ENCODE results near the gene MTMR4. TPM values are rescaled to one million over a fixed set of nuclear protein-coding genes. Genes with fewer than 3 reads are reported as not detected.

Gene MTMR4
- total RNA-seq, 1 experiment from 2014 or later = 53.6 TPM

GRCh38 chr17:58498177-58498828 is 16.1 kb downstream of the MTMR4 start:
- no peak overlapping the region for H2AFZ ChIP-seq (ENCODE audit: low read length)
- H3K4me2 ChIP-seq (ENCODE audit: low read depth, low read length, poor library complexity, severe bottlenecking) = no peak overlapping the region
- peaks cover 19% of the 10 kb centered on the region; the same call in 1 of the 2 replicates for H3K79me2 ChIP-seq (ENCODE audit: low read length)
- no peak overlapping the region for H3K4me3 ChIP-seq (ENCODE audit: low read length)
- H4K20me1 ChIP-seq (ENCODE audit: insufficient read depth, low read depth, low read length) = no peaks in the 10 kb centered on the region
- H3K4me1 ChIP-seq (ENCODE audit: low read length) = no peaks in the 10 kb centered on the region
- H3K9ac ChIP-seq (ENCODE audit: low read length) = no peak overlapping the region
- H3K36me3 ChIP-seq (ENCODE audit: insufficient read depth, low read length) = peaks cover 40% of the 10 kb centered on the region; the same call in 1 of the 2 replicates
- no peaks in the 10 kb centered on the region for H3K9me3 ChIP-seq (ENCODE audit: low read length)
- no peak overlapping the region for H3K27ac ChIP-seq (ENCODE audit: low read length)
- no peaks in the 10 kb centered on the region for H3K9me2 ChIP-seq (replicated peaks; ENCODE audit: insufficient read depth, low read length)
- H3K27me3 ChIP-seq (ENCODE audit: low read length) = no peaks in the 10 kb centered on the region
- no peak for DNase-seq

GRCh38 chr17:58493506-58493905 is 20.9 kb downstream of the MTMR4 start:
- Histone ChIP-seq H3K4me3 (ENCODE audit: low read length) (no peak overlapping the region), H3K79me2 (ENCODE audit: low read length) (peaks cover 15% of the 10 kb centered on the region; the same call in 1 of the 2 replicates), H3K9me2 (replicated peaks; ENCODE audit: insufficient read depth, low read length) (no peaks in the 10 kb centered on the region), H3K4me2 (ENCODE audit: low read depth, low read length, poor library complexity, severe bottlenecking) (no peak overlapping the region), H4K20me1 (ENCODE audit: insufficient read depth, low read depth, low read length) (no peaks in the 10 kb centered on the region), H3K27me3 (ENCODE audit: low read length) (no peaks in the 10 kb centered on the region), H3K9ac (ENCODE audit: low read length) (no peak overlapping the region), H3K27ac (ENCODE audit: low read length) (no peak overlapping the region), H3K9me3 (ENCODE audit: low read length) (no peaks in the 10 kb centered on the region), H3K4me1 (ENCODE audit: low read length) (no peaks in the 10 kb centered on the region), H2AFZ (ENCODE audit: low read length) (no peak overlapping the region), H3K36me3 (ENCODE audit: insufficient read depth, low read length) (peaks cover 74% of the 10 kb centered on the region)
- DNase-seq = no peak

- Histone ChIP-seq H2AFZ (ENCODE audit: low read length) (no peak overlapping the region), H3K27ac (ENCODE audit: low read length) (no peak overlapping the region), H3K79me2 (ENCODE audit: low read length) (peaks cover 14% of the 10 kb centered on the region; the same call in 1 of the 2 replicates), H3K36me3 (ENCODE audit: insufficient read depth, low read length) (peaks cover 70% of the 10 kb centered on the region), H3K9ac (ENCODE audit: low read length) (no peak overlapping the region), H3K9me2 (replicated peaks; ENCODE audit: insufficient read depth, low read length) (no peaks in the 10 kb centered on the region), H3K4me3 (ENCODE audit: low read length) (no peak overlapping the region), H3K27me3 (ENCODE audit: low read length) (no peaks in the 10 kb centered on the region), H3K4me2 (ENCODE audit: low read depth, low read length, poor library complexity, severe bottlenecking) (no peak overlapping the region), H3K4me1 (ENCODE audit: low read length) (no peaks in the 10 kb centered on the region), H3K9me3 (ENCODE audit: low read length) (no peaks in the 10 kb centered on the region), H4K20me1 (ENCODE audit: insufficient read depth, low read depth, low read length) (no peaks in the 10 kb centered on the region)
- no peak for DNase-seq
Measured at GRCh38 chr17:58492238-58493121, 22.0 kb downstream of the MTMR4 start.

- Histone ChIP-seq H3K4me3 (ENCODE audit: low read length) (no peak overlapping the region), H3K9me2 (replicated peaks; ENCODE audit: insufficient read depth, low read length) (no peaks in the 10 kb centered on the region), H3K9ac (ENCODE audit: low read length) (no peak overlapping the region), H3K27ac (ENCODE audit: low read length) (no peak overlapping the region), H4K20me1 (ENCODE audit: insufficient read depth, low read depth, low read length) (no peaks in the 10 kb centered on the region), H3K4me1 (ENCODE audit: low read length) (no peaks in the 10 kb centered on the region), H3K9me3 (ENCODE audit: low read length) (no peaks in the 10 kb centered on the region), H3K27me3 (ENCODE audit: low read length) (no peaks in the 10 kb centered on the region), H2AFZ (ENCODE audit: low read length) (no peak overlapping the region), H3K36me3 (ENCODE audit: insufficient read depth, low read length) (peaks cover 61% of the 10 kb centered on the region), H3K79me2 (ENCODE audit: low read length) (peaks cover 11% of the 10 kb centered on the region; the same call in 1 of the 2 replicates), H3K4me2 (ENCODE audit: low read depth, low read length, poor library complexity, severe bottlenecking) (no peak overlapping the region)
- no peak for DNase-seq
Measured at GRCh38 chr17:58491510-58492045, 22.9 kb downstream of the MTMR4 start.

- Histone ChIP-seq H2AFZ (ENCODE audit: low read length) (no peak overlapping the region), H3K79me2 (ENCODE audit: low read length) (no peaks in the 10 kb centered on the region), H4K20me1 (ENCODE audit: insufficient read depth, low read depth, low read length) (no peaks in the 10 kb centered on the region), H3K27ac (ENCODE audit: low read length) (no peak overlapping the region), H3K4me2 (ENCODE audit: low read depth, low read length, poor library complexity, severe bottlenecking) (no peak overlapping the region), H3K9ac (ENCODE audit: low read length) (no peak overlapping the region), H3K36me3 (ENCODE audit: insufficient read depth, low read length) (peaks cover 42% of the 10 kb centered on the region), H3K4me3 (ENCODE audit: low read length) (no peak overlapping the region), H3K9me2 (replicated peaks; ENCODE audit: insufficient read depth, low read length) (no peaks in the 10 kb centered on the region), H3K9me3 (ENCODE audit: low read length) (no peaks in the 10 kb centered on the region), H3K4me1 (ENCODE audit: low read length) (no peaks in the 10 kb centered on the region), H3K27me3 (ENCODE audit: low read length) (no peaks in the 10 kb centered on the region)
- no peak for DNase-seq
Measured at GRCh38 chr17:58488428-58488890, 26.0 kb downstream of the MTMR4 start.

- H3K4me1 ChIP-seq (ENCODE audit: low read length) = no peaks in the 10 kb centered on the region
- no peak for DNase-seq
- H3K79me2 ChIP-seq (ENCODE audit: low read length) = no peaks in the 10 kb centered on the region
- no peak within 1 kb of the TSS for H3K4me3 ChIP-seq (ENCODE audit: low read length)
- peaks cover 38% of the 10 kb centered on the region for H3K36me3 ChIP-seq (ENCODE audit: insufficient read depth, low read length)
- no peak within 1 kb of the TSS for H3K9ac ChIP-seq (ENCODE audit: low read length)
- no peaks in the 10 kb centered on the region for H3K9me2 ChIP-seq (replicated peaks; ENCODE audit: insufficient read depth, low read length)
- no peaks in the 10 kb centered on the region for H3K9me3 ChIP-seq (ENCODE audit: low read length)
- H3K27me3 ChIP-seq (ENCODE audit: low read length) = no peaks in the 10 kb centered on the region
- no peak within 1 kb of the TSS for H2AFZ ChIP-seq (ENCODE audit: low read length)
- H4K20me1 ChIP-seq (ENCODE audit: insufficient read depth, low read depth, low read length) = no peaks in the 10 kb centered on the region
- H3K4me2 ChIP-seq (ENCODE audit: low read depth, low read length, poor library complexity, severe bottlenecking) = no peak within 1 kb of the TSS
- no peak within 1 kb of the TSS for H3K27ac ChIP-seq (ENCODE audit: low read length)
Measured at GRCh38 chr17:58487589-58488427, 26.6 kb downstream of the MTMR4 start, which contains the start of gene HSF5. Gene HSF5, minus strand, starts transcription at chr17:58488408. Its CDS starts 134 bp downstream, at chr17:58488274.

GRCh38 chr17:58484600-58484999 is 29.8 kb downstream of the MTMR4 start:
- H3K9me2 ChIP-seq (replicated peaks; ENCODE audit: insufficient read depth, low read length) = no peaks in the 10 kb centered on the region
- H3K4me2 ChIP-seq (ENCODE audit: low read depth, low read length, poor library complexity, severe bottlenecking) = no peak overlapping the region
- H3K4me1 ChIP-seq (ENCODE audit: low read length) = no peaks in the 10 kb centered on the region
- no peak overlapping the region for H3K9ac ChIP-seq (ENCODE audit: low read length)
- H3K9me3 ChIP-seq (ENCODE audit: low read length) = no peaks in the 10 kb centered on the region
- peaks cover 11% of the 10 kb centered on the region; the same call in 1 of the 2 replicates for H3K36me3 ChIP-seq (ENCODE audit: insufficient read depth, low read length)
- H3K27ac ChIP-seq (ENCODE audit: low read length) = no peak overlapping the region
- no peaks in the 10 kb centered on the region for H4K20me1 ChIP-seq (ENCODE audit: insufficient read depth, low read depth, low read length)
- no peaks in the 10 kb centered on the region for H3K79me2 ChIP-seq (ENCODE audit: low read length)
- DNase-seq = no peak
- H3K27me3 ChIP-seq (ENCODE audit: low read length) = no peaks in the 10 kb centered on the region
- no peak overlapping the region for H2AFZ ChIP-seq (ENCODE audit: low read length)
- H3K4me3 ChIP-seq (ENCODE audit: low read length) = no peak overlapping the region
